ENCODE results near the gene TOMM40.
A peak's percentile ranks its signal among the peaks of the same experiment; 100 is the strongest.
"Not testable (repeated sequence)": the region's sequence is repeated elsewhere in the genome, so short reads cannot be mapped to it uniquely, and the experiment has no call there.

Gene TOMM40

DNA sequence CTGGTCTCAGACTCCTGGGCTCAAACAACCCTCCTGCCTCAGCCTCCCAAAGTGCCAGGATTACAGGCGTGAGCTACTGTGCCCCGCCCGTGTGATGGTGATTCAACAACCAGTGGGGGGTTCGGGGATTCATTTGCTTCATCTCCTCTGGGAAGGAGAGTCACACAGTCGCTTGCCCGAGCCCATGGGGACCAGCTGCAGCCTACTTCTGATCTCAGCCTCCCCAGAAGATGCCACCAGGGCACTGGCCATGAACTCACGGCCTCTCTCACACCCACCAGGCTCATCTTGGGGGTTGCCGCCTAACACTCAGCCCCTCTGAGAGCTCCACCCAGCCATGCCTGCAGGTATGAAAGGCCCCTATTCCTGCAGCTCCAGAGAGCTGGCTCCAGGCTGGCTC lies 6.8 kb downstream of the TOMM40 start:
- DNase-seq (ENCODE audit: low read depth): no peak

DNA sequence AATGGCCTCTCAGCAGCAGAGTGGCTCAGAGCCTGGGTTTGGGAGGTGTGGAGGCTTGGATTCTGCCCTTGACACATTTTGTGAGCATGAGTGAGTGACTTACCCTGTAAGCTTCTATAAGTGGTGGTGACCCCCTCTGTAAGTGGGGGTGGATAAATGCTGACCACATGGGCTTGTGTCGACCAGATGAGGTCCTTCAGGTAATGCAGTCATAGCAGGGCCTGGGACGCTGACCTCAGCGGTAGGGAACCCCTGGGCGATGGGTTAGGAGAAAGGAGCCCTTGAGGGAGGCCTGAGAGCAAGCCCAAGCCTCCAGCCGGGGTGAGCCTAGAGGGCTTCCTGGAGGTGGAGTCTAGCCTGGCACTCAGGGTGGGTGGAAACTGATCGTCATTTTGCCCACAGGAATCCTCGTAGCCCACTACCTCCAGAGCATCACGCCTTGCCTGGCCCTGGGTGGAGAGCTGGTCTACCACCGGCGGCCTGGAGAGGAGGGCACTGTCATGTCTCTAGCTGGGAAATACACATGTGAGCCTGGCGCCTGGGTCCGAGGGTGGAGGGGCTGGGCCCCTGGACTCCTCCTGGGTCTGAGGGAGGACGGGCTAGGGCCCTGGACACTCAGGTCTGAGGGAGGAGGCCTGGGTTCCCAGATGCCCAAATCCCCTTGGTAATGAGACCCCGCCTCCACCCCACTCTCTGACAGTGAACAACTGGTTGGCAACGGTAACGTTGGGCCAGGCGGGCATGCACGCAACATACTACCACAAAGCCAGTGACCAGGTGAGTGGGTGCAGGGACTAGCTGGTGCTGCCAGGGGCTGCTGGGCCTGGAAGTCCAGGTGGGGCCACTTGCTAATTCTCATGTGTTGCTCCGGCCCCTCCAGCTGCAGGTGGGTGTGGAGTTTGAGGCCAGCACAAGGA lies 9.5 kb downstream of the TOMM40 start:
- no peak for DNase-seq (ENCODE audit: low read depth)

- no peak for DNase-seq (ENCODE audit: low read depth)
Observed at GRCh38 chr19:44903216-44903601, 12.2 kb downstream of the TOMM40 start.

DNA sequence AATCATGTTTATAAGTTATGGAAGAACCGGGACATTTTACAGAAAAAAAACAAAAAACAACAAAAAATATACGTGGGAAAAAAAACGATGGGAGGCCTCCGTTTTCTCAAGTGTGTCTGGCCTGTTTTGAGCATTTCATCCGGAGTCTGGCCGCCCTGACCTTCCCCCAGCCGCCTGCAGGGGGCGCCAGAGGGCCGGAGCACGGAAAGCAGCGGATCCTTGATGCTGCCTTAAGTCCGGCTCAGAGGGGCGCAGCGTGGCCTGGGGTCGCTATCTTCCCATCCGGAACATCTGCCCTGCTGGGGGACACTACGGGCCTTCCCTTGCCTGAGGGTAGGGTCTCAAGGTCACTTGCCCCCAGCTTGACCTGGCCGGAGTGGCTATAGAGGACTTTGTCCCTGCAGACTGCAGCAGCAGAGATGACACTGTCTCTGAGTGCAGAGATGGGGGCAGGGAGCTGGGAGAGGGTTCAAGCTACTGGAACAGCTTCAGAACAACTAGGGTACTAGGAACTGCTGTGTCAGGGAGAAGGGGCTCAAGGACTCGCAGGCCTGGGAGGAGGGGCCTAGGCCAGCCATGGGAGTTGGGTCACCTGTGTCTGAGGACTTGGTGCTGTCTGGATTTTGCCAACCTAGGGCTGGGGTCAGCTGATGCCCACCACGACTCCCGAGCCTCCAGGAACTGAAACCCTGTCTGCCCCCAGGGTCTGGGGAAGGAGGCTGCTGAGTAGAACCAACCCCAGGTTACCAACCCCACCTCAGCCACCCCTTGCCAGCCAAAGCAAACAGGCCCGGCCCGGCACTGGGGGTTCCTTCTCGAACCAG lies 12.8 kb downstream of the TOMM40 start:
- peak; percentile 73 for DNase-seq (ENCODE audit: low read depth)

DNA sequence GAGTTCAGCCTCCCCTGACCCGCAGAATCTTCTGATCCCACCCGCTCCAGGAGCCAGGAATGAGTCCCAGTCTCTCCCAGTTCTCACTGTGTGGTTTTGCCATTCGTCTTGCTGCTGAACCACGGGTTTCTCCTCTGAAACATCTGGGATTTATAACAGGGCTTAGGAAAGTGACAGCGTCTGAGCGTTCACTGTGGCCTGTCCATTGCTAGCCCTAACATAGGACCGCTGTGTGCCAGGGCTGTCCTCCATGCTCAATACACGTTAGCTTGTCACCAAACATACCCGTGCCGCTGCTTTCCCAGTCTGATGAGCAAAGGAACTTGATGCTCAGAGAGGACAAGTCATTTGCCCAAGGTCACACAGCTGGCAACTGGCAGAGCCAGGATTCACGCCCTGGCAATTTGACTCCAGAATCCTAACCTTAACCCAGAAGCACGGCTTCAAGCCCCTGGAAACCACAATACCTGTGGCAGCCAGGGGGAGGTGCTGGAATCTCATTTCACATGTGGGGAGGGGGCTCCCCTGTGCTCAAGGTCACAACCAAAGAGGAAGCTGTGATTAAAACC lies 13.5 kb downstream of the TOMM40 start:
- no peak for DNase-seq (ENCODE audit: low read depth)

DNA sequence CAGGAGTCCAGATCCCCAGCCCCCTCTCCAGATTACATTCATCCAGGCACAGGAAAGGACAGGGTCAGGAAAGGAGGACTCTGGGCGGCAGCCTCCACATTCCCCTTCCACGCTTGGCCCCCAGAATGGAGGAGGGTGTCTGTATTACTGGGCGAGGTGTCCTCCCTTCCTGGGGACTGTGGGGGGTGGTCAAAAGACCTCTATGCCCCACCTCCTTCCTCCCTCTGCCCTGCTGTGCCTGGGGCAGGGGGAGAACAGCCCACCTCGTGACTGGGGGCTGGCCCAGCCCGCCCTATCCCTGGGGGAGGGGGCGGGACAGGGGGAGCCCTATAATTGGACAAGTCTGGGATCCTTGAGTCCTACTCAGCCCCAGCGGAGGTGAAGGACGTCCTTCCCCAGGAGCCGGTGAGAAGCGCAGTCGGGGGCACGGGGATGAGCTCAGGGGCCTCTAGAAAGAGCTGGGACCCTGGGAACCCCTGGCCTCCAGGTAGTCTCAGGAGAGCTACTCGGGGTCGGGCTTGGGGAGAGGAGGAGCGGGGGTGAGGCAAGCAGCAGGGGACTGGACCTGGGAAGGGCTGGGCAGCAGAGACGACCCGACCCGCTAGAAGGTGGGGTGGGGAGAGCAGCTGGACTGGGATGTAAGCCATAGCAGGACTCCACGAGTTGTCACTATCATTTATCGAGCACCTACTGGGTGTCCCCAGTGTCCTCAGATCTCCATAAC lies 14.5 kb downstream of the TOMM40 start, which contains the start of gene APOE:
TSS of gene APOE (plus strand) at position 360 of the 724 bp plus-strand sequence. CDS start 829 bp downstream, outside the sequence.
- DNase-seq (ENCODE audit: low read depth): no peak

GRCh38 chr19:44907613-44908012 lies 16.6 kb downstream of the TOMM40 start:
- DNase-seq (ENCODE audit: low read depth): no peak

DNA sequence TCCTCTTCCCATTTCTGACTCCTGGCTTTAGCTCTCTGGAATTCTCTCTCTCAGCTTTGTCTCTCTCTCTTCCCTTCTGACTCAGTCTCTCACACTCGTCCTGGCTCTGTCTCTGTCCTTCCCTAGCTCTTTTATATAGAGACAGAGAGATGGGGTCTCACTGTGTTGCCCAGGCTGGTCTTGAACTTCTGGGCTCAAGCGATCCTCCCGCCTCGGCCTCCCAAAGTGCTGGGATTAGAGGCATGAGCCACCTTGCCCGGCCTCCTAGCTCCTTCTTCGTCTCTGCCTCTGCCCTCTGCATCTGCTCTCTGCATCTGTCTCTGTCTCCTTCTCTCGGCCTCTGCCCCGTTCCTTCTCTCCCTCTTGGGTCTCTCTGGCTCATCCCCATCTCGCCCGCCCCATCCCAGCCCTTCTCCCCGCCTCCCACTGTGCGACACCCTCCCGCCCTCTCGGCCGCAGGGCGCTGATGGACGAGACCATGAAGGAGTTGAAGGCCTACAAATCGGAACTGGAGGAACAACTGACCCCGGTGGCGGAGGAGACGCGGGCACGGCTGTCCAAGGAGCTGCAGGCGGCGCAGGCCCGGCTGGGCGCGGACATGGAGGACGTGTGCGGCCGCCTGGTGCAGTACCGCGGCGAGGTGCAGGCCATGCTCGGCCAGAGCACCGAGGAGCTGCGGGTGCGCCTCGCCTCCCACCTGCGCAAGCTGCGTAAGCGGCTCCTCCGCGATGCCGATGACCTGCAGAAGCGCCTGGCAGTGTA lies 17.2 kb downstream of the TOMM40 start:
- DNase-seq (ENCODE audit: low read depth): no peak

GRCh38 chr19:44908836-44909261 lies 17.8 kb downstream of the TOMM40 start:
- no peak for DNase-seq (ENCODE audit: low read depth)

DNA sequence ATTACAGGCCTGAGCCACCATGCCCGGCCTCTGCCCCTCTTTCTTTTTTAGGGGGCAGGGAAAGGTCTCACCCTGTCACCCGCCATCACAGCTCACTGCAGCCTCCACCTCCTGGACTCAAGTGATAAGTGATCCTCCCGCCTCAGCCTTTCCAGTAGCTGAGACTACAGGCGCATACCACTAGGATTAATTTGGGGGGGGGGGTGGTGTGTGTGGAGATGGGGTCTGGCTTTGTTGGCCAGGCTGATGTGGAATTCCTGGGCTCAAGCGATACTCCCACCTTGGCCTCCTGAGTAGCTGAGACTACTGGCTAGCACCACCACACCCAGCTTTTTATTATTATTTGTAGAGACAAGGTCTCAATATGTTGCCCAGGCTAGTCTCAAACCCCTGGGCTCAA lies 18.7 kb downstream of the TOMM40 start:
- no peak for DNase-seq (ENCODE audit: low read depth)

GRCh38 chr19:44911896-44912295 lies 20.8 kb downstream of the TOMM40 start:
- DNase-seq (ENCODE audit: low read depth): not testable (repeated sequence)

GRCh38 chr19:44912854-44913253 lies 21.8 kb downstream of the TOMM40 start:
- DNase-seq (ENCODE audit: low read depth): no peak

DNA sequence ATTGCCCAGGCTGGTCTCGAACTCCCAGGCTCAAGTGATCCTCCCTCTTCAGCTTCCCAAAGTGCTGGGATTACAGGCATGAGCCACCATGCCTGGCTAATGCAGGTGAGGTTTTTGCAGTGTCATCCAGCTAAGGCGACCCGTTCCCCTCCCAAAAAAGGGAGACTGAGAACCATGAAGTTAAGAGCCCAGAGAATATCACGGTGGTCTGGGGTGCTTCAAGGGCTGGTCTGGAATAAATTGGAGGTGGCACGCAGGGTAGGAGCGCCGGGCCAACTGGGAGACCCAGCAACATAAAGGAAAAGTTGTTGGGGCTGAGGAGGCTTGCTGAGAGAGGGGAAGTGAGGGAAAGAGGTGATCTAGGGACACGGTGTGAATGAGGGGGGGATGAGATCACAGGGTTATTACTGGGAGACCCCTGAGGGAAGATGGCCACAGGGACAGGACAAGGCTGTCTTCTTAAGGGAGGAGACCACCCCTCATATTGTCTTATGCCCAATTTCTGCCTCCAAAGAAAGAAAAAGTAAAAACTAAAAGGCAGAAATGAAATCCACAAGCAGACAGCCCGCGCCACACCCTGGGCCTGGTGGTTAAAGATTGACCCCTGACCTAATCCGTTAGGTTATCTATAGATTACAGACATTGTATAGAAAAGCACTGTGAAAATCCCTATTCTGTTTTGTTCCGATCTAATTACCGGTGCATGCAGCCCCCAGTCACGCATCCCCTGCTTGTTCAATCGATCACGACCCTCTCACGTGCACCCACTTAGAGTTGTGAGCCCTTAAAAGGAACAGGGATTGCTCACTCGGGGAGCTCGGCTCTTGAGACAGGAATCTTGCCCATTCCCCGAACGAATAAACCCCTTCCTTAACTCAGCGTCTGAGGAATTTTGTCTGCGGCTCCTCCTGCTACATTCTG lies 22.7 kb downstream of the TOMM40 start:
- DNase-seq (ENCODE audit: low read depth): not testable (repeated sequence)

GRCh38 chr19:44914433-44915206 lies 23.6 kb downstream of the TOMM40 start, which contains the start of gene APOC1:
APOC1 (plus strand) TSS chr19:44914608; CDS start chr19:44914892, 284 bp downstream.
- DNase-seq (ENCODE audit: low read depth): peak; percentile 55

DNA sequence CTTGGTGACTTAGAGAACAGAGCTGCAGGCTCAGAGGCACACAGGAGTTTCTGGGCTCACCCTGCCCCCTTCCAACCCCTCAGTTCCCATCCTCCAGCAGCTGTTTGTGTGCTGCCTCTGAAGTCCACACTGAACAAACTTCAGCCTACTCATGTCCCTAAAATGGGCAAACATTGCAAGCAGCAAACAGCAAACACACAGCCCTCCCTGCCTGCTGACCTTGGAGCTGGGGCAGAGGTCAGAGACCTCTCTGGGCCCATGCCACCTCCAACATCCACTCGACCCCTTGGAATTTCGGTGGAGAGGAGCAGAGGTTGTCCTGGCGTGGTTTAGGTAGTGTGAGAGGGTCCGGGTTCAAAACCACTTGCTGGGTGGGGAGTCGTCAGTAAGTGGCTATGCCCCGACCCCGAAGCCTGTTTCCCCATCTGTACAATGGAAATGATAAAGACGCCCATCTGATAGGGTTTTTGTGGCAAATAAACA lies 33.2 kb downstream of the TOMM40 start:
- DNase-seq (ENCODE audit: low read depth): no peak

DNA sequence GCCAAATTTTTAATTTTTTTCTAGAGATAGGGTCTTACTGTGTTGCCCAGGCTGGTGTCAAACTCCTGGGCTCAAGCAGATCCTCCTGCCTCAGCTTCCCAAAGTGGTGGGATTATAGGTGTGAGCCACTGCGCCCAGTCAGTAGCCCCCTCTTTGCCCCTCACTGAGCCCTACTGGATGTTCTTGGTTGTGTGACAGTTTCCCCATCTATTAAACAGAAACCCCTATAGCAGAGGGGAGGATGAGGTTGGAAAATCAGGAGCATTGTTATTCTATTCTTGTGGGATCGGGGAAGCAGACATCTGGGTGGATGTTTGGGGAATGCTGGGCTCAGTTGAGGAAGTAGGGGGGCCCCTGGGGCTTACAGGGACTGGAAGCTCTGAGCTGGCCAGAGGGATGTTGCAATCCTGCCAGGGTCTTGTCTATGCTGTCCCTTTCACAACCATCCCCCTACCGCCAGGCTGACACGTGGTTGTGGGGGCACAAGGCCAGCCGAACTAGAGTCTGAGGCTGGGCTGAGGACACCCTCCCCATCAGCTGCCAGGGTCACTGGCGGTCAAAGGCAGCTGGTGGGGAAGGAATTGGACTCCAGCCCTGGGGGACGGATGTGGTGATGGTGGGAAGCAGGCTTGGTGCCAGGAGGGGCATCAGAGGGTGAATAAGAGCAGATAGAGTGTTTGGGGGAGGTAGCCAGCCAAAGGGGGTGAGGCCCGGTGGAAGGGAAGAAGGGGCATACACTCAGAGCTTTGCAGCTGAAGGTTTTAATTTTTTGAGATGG lies 34.2 kb downstream of the TOMM40 start:
- DNase-seq (ENCODE audit: low read depth): no peak

DNA sequence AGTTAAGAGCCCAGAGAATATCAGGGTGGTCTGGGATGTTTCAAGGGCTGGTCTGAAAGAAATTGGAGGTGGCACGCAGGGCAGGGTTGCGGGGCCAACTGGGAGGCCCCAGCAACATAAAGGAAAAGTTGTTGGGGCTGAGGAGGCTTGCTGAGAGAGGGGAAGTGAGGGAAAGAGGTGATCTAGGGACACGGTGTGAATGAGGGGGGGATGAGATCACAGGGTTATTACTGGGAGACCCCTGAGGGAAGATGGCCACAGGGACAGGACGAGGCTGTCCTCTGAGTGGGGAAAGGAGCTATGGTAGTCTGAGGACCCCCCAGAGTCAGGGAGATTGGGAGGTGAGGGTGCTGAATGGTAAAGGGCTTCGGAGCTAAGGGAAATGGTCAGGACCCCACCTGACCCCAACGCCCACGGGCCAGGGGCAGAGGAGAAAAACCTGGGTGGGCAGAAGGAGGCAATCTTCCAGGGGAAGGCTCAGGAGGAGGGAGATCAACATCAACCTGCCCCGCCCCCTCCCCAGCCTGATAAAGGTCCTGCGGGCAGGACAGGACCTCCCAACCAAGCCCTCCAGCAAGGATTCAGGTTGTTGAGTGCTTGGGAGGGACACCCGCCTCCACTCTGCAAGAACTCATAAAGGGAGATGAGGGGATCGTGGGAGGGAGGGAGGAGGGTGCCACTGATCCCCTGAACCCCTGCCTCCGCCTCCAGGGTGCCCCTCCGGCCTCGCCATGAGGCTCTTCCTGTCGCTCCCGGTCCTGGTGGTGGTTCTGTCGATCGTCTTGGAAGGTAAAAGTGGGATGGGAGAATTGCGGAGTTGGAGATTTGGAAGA lies 35.4 kb downstream of the TOMM40 start:
- not testable (repeated sequence) for DNase-seq (ENCODE audit: low read depth)
